Stimulated activated memory B cell treated with anti-CD40 and anti-IgM and Interleukin-4, amounts not matched to agents 10 μg/mL and 1 μg/mL and 100 μg/mL, for 72 hours (primary cell): ENCODE data around the gene KDM7A.
"Not testable (repeated sequence)": the region's sequence is repeated elsewhere in the genome, so short reads cannot be mapped to it uniquely, and the experiment has no call there.

Experiments used
- ATAC-seq: fragments of 150-1000 bp; cut with Tn5 transposase; 2 replicates; pipeline ENCODE4 v1.10.0; 2021
- H3K27ac Mint-ChIP-seq: one replicate; pipeline ENCODE4 v1.8.0; 2022; ENCODE audit warnings: mild to moderate bottlenecking, mixed read lengths
- H3K27me3 Mint-ChIP-seq: one replicate; pipeline ENCODE4 v1.8.0; 2022; ENCODE audit warnings: mixed read lengths
- H3K36me3 Mint-ChIP-seq: one replicate; pipeline ENCODE4 v1.8.0; 2022; ENCODE audit warnings: mixed read lengths
- H3K4me1 Mint-ChIP-seq: one replicate; pipeline ENCODE4 v1.8.0; 2022; ENCODE audit warnings: mixed read lengths
- H3K4me3 Mint-ChIP-seq: one replicate; pipeline ENCODE4 v1.8.0; 2022; ENCODE audit warnings: mild to moderate bottlenecking, moderate library complexity, mixed read lengths
- H3K9me3 Mint-ChIP-seq: one replicate; pipeline ENCODE4 v1.8.0; 2022; ENCODE audit warnings: mixed read lengths

Gene KDM7A

GRCh38 chr7:140153666-140154161 lies 23.1 kb downstream of the KDM7A start:
- Mint-ChIP-seq H3K27me3 (no peaks in the 10 kb centered on the region), H3K27ac (peak overlapping the region; percentile 50), H3K9me3 (no peaks in the 10 kb centered on the region), H3K4me3 (peak overlapping the region; percentile 66), H3K36me3 (peaks cover 6% of the 10 kb centered on the region), H3K4me1 (peaks cover 65% of the 10 kb centered on the region)
- peak; percentile 83 for ATAC-seq

- no peak for ATAC-seq
- H3K4me1 Mint-ChIP-seq = peaks cover 65% of the 10 kb centered on the region
- no peaks in the 10 kb centered on the region for H3K27me3 Mint-ChIP-seq
Observed at GRCh38 chr7:140146574-140146973, 30.2 kb downstream of the KDM7A start.

GRCh38 chr7:140145709-140146108 lies 31.1 kb downstream of the KDM7A start:
- H3K27me3 Mint-ChIP-seq = no peaks in the 10 kb centered on the region
- no peak overlapping the region for H3K4me3 Mint-ChIP-seq
- no peak for ATAC-seq
- peaks cover 18% of the 10 kb centered on the region for H3K36me3 Mint-ChIP-seq
- H3K27ac Mint-ChIP-seq = no peak overlapping the region
- no peaks in the 10 kb centered on the region for H3K9me3 Mint-ChIP-seq
- H3K4me1 Mint-ChIP-seq = peaks cover 71% of the 10 kb centered on the region

More at GRCh38 chr7:140146574-140146973, 30.2 kb downstream of the KDM7A start:
- Mint-ChIP-seq H3K4me3 (no peak overlapping the region), H3K9me3 (no peaks in the 10 kb centered on the region), H3K36me3 (peaks cover 18% of the 10 kb centered on the region), H3K27ac (peak overlapping the region; percentile 17)

GRCh38 chr7:140144821-140145220 lies 32.0 kb downstream of the KDM7A start:
- H3K27me3 Mint-ChIP-seq = no peaks in the 10 kb centered on the region
- no peaks in the 10 kb centered on the region for H3K9me3 Mint-ChIP-seq
- H3K4me3 Mint-ChIP-seq = no peak overlapping the region
- no peak for ATAC-seq
- H3K4me1 Mint-ChIP-seq = peaks cover 70% of the 10 kb centered on the region
- peaks cover 18% of the 10 kb centered on the region for H3K36me3 Mint-ChIP-seq
- no peak overlapping the region for H3K27ac Mint-ChIP-seq

- no peaks in the 10 kb centered on the region for H3K27me3 Mint-ChIP-seq
- peaks cover 74% of the 10 kb centered on the region for H3K4me1 Mint-ChIP-seq
- no peak overlapping the region for H3K27ac Mint-ChIP-seq
- H3K4me3 Mint-ChIP-seq = no peak overlapping the region
- H3K9me3 Mint-ChIP-seq = no peaks in the 10 kb centered on the region
- H3K36me3 Mint-ChIP-seq = peaks cover 18% of the 10 kb centered on the region
- no peak for ATAC-seq
Observed at GRCh38 chr7:140143997-140144396, 32.8 kb downstream of the KDM7A start.

- Mint-ChIP-seq H3K4me3 (no peak overlapping the region), H3K4me1 (peaks cover 68% of the 10 kb centered on the region), H3K27ac (peak overlapping the region; percentile 39), H3K9me3 (no peaks in the 10 kb centered on the region), H3K27me3 (no peaks in the 10 kb centered on the region), H3K36me3 (peaks cover 18% of the 10 kb centered on the region)
- ATAC-seq = no peak
Observed at GRCh38 chr7:140142031-140142430, 34.8 kb downstream of the KDM7A start.

GRCh38 chr7:140141256-140141655 lies 35.5 kb downstream of the KDM7A start:
- no peak overlapping the region for H3K27ac Mint-ChIP-seq
- H3K27me3 Mint-ChIP-seq = no peaks in the 10 kb centered on the region
- no peaks in the 10 kb centered on the region for H3K9me3 Mint-ChIP-seq
- no peak for ATAC-seq
- peaks cover 18% of the 10 kb centered on the region for H3K36me3 Mint-ChIP-seq
- peaks cover 63% of the 10 kb centered on the region for H3K4me1 Mint-ChIP-seq
- H3K4me3 Mint-ChIP-seq = no peak overlapping the region

- Mint-ChIP-seq H3K9me3 (no peaks in the 10 kb centered on the region), H3K27me3 (no peaks in the 10 kb centered on the region), H3K36me3 (peaks cover 14% of the 10 kb centered on the region), H3K27ac (no peak overlapping the region), H3K4me3 (no peak overlapping the region), H3K4me1 (peaks cover 34% of the 10 kb centered on the region)
- no peak for ATAC-seq
Observed at GRCh38 chr7:140137078-140137477, 39.7 kb downstream of the KDM7A start.

GRCh38 chr7:140136073-140136472 lies 40.7 kb downstream of the KDM7A start:
- H3K36me3 Mint-ChIP-seq = peaks cover 22% of the 10 kb centered on the region
- no peak overlapping the region for H3K27ac Mint-ChIP-seq
- ATAC-seq = no peak

GRCh38 chr7:140134039-140134438 lies 42.7 kb downstream of the KDM7A start:
- no peak for ATAC-seq
- H3K4me3 Mint-ChIP-seq = no peak overlapping the region
- H3K36me3 Mint-ChIP-seq = peaks cover 26% of the 10 kb centered on the region
- no peaks in the 10 kb centered on the region for H3K27me3 Mint-ChIP-seq
- H3K27ac Mint-ChIP-seq = no peak overlapping the region
- H3K9me3 Mint-ChIP-seq = no peaks in the 10 kb centered on the region
- peaks cover 11% of the 10 kb centered on the region for H3K4me1 Mint-ChIP-seq

More at GRCh38 chr7:140136073-140136472, 40.7 kb downstream of the KDM7A start:
- Mint-ChIP-seq H3K27me3 (no peaks in the 10 kb centered on the region), H3K9me3 (no peaks in the 10 kb centered on the region), H3K4me3 (no peak overlapping the region), H3K4me1 (peaks cover 29% of the 10 kb centered on the region)

- Mint-ChIP-seq H3K27ac (peak overlapping the region; percentile 73), H3K4me3 (no peak overlapping the region), H3K27me3 (no peaks in the 10 kb centered on the region), H3K9me3 (no peaks in the 10 kb centered on the region), H3K36me3 (peaks cover 40% of the 10 kb centered on the region), H3K4me1 (peaks cover 14% of the 10 kb centered on the region)
- no peak for ATAC-seq
Observed at GRCh38 chr7:140127360-140128127, 49.2 kb downstream of the KDM7A start.

GRCh38 chr7:140126435-140127034 lies 50.2 kb downstream of the KDM7A start:
- ATAC-seq = peak; percentile 31

GRCh38 chr7:140122965-140123364 lies 53.8 kb downstream of the KDM7A start:
- no peak overlapping the region for H3K27ac Mint-ChIP-seq
- ATAC-seq = no peak
- peaks cover 21% of the 10 kb centered on the region for H3K36me3 Mint-ChIP-seq
- H3K4me3 Mint-ChIP-seq = no peak overlapping the region
- no peaks in the 10 kb centered on the region for H3K27me3 Mint-ChIP-seq
- H3K9me3 Mint-ChIP-seq = no peaks in the 10 kb centered on the region
- peaks cover 14% of the 10 kb centered on the region for H3K4me1 Mint-ChIP-seq

More at GRCh38 chr7:140126435-140127034, 50.2 kb downstream of the KDM7A start:
- H3K4me1 Mint-ChIP-seq = peaks cover 14% of the 10 kb centered on the region
- H3K27ac Mint-ChIP-seq = peak overlapping the region; percentile 73
- H3K9me3 Mint-ChIP-seq = no peaks in the 10 kb centered on the region
- peaks cover 32% of the 10 kb centered on the region for H3K36me3 Mint-ChIP-seq
- no peaks in the 10 kb centered on the region for H3K27me3 Mint-ChIP-seq
- no peak overlapping the region for H3K4me3 Mint-ChIP-seq

GRCh38 chr7:140121326-140121725 lies 55.5 kb downstream of the KDM7A start:
- ATAC-seq = no peak
- Mint-ChIP-seq H3K27ac (no peak overlapping the region), H3K27me3 (no peaks in the 10 kb centered on the region), H3K4me3 (no peak overlapping the region), H3K4me1 (peaks cover 2% of the 10 kb centered on the region), H3K36me3 (peaks cover 24% of the 10 kb centered on the region), H3K9me3 (no peaks in the 10 kb centered on the region)

GRCh38 chr7:140114817-140115216 lies 62.0 kb downstream of the KDM7A start:
- H3K4me1 Mint-ChIP-seq, ATAC-seq, H3K27me3 Mint-ChIP-seq, H3K27ac Mint-ChIP-seq, H3K4me3 Mint-ChIP-seq, H3K9me3 Mint-ChIP-seq: not testable (repeated sequence)
- H3K36me3 Mint-ChIP-seq = peaks cover 44% of the 10 kb centered on the region

- not testable (repeated sequence) for H3K27me3 Mint-ChIP-seq, ATAC-seq, H3K9me3 Mint-ChIP-seq, H3K27ac Mint-ChIP-seq, H3K4me3 Mint-ChIP-seq, H3K4me1 Mint-ChIP-seq
- H3K36me3 Mint-ChIP-seq = peaks cover 70% of the 10 kb centered on the region
Observed at GRCh38 chr7:140108777-140109176, 68.0 kb downstream of the KDM7A start.
